HL-60 (cell line): ENCODE results near the gene HCFC1.

Experiments used
- CTCF ChIP-seq: IDR thresholded peaks from one replicate; pipeline ENCODE4 v1.5.1; 2011; ENCODE audit warnings: low read length, control low read depth, inconsistent platforms; ENCODE audit not compliant: insufficient read depth
- POLR2AphosphoS5 ChIP-seq: IDR thresholded peaks from 2 replicates; pipeline ENCODE4 v1.6.1; 2012; ENCODE audit warnings: low read depth
- REST ChIP-seq: IDR thresholded peaks from 2 replicates; pipeline ENCODE4 v1.6.1; 2012; ENCODE audit warnings: low read depth; ENCODE audit not compliant: insufficient replicate concordance

- no peak for TF ChIP-seq POLR2AphosphoS5
- no peak for TF ChIP-seq CTCF
- TF ChIP-seq REST: no peak
These were observed 929 bp upstream of the HCFC1 start, which contains the start of gene TMEM187 for GRCh38 chrX:153972368-153973126.
